ENCODE measurements around the gene RHOBTB3. TPM values are rescaled to one million over a fixed set of nuclear protein-coding genes. Genes with fewer than 3 reads are reported as not detected.
"Not testable (repeated sequence)": the region's sequence is repeated elsewhere in the genome, so short reads cannot be mapped to it uniquely, and the experiment has no call there.

Gene RHOBTB3
- total RNA-seq, 1 experiment from 2014 or later, result 69.3 TPM

DNA sequence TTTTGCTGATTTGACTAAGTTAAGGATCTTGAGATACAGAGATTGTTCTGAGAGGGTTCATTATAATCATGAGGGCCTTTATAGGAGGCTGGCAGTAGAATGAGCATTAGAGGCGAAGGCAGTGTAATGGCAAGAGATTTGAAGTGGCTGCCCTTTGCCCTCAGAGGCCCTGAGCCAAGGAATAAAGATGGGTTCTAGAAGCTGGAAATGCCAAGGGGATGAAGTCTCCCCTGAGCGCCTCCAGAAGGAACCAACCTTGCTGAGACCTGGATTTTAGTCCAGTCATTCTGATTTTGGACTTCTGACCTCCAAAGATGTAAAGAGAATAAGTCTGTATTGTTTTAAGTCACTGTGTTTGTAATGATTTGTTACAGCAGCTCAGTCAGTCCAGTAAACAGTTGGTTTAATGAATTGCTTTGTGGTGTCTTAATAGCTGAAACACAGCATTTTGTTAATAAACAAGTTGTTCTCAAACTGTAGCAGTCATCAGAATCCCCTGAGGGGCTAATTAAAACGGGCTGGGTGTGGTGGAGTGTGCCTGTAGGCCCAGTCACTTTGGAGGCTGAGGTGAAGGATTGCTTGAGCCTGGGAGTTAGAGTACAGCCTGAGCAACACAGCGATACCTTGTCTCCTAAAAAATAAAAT is 68.2 kb downstream of the RHOBTB3 start:
- DNase-seq (ENCODE audit: low spot score), result no peak

DNA sequence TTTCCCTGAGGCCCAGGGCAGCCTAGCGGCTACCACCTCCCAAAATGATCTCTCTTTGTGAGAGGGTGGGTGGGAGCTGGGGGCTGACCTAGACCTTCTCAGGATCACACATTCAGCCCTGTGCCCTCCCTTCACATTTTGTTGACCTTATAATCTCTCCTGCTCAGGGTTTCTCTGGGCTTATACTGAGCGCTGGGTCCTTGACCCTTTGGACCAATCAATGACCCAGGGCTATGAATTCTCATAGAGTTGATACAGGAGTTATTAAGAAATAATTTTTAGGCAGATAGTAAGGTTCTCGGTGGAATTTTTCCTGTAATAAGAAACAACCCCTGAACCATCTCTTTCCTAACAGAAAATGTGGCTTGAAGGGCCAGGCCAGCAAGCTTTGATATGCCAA is 69.4 kb downstream of the RHOBTB3 start:
- DNase-seq (ENCODE audit: low spot score), result no peak

GRCh38 chr5:95801532-95801931 is 70.4 kb downstream of the RHOBTB3 start:
- DNase-seq (ENCODE audit: low spot score), result no peak

- no peak for DNase-seq (ENCODE audit: low spot score)
Measured at GRCh38 chr5:95801961-95802360, 70.8 kb downstream of the RHOBTB3 start.

GRCh38 chr5:95803271-95804148 is 72.4 kb downstream of the RHOBTB3 start:
- no peak for DNase-seq (ENCODE audit: low spot score)

DNA sequence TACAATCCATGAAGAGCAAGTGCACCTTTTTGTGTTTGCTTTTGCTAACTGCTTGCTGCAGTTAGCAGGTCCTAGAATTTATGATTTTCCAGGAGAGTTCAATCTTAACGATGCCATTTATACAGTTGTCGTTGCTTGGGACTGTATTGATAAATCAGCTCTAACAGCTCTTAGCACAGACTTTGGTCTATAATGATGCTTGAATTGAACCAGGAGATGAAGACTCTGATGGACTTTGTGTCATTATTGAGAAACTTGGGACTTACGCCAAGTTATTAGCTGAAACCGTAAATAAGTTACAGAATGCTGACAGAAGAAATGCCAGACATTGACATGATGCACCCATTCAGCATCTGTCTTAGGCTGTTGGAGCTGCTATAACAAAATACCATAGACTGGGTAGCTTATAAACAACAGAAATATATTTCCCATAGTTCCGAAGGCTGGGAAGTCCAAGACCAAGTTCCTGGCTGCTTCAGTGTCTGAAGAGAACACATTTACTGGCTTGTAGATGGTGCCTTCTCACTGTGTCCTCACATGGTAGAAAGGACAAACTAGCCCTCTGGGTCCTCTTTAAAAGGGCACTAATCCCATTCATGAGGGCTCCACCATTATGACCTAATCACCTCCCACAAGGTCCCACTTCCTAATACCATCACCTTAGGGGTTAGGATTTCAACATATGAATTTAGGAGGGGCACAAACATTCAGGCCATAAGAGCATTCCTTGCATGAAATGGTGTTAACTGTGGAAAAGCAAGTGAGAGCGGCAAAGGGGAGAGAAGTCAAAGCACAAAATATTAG is 73.8 kb downstream of the RHOBTB3 start:
- DNase-seq (ENCODE audit: low spot score), result no peak

GRCh38 chr5:95806687-95807086 is 75.6 kb downstream of the RHOBTB3 start:
- no peak for DNase-seq (ENCODE audit: low spot score)

DNA sequence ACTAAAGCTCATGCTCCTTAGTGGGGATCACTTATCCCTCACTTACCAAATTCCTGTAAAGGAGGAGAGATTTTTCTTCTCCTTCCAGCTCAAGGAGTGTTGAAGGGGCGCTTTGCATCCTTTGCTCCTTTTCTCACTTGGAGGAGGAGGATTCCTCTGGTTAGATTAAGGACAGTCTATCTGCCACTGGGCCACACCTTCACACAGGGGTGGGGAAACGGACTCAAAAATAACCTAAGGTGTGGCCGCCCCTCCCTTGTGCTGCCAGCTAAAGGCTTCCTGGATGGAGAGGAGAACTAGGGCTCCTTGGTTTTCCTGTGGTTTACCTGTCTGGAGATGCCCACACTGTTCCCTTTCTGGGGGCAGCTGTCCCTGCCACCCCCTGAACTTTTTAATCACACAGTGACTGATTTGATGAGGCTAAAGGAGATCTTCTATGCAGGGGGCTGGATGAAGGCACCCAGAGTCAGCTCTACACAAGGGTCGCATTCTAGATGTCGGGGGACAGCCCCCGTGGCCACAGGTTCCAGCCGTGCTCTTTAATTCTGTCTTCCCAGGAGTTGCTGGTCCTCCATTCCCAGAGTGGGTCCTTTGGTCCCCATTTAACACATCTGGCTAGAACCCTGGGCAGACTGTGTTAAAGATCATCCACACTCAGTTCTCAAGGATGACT is 77.0 kb downstream of the RHOBTB3 start:
- DNase-seq (ENCODE audit: low spot score), result no peak

DNA sequence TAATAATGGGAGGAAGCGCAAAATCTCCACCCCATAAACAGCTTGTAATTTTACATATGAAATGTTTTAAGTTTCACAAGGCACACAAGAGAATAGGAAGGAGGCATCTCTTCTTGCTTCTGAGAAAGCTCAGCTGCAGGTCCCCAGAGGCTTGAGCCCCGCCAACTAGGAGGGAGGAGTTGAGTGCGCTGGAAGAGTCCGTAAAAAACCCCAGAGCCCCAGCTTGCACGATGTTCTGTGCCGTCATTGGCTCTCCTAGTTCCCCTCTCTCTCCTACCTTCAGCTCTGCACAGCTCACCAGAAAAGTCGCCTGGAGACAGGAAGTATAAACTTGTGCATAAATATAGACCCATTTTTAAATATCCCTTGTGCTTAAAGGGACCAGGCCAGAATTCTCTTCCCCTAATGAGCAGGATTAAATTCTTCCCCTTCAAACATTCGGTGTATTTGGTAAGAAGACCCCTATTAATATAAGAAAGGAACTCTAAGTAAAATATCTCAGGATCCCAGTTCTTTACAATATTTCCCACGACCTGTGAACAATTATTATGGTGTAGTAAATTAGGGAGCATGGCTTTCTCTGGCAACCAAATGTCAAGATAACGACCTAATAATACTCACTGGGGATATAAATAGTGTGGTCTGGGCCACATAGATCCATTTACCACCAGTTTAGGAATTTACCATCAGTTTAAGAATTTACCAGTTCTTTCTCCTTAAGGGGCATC is 77.7 kb downstream of the RHOBTB3 start:
- no peak for DNase-seq (ENCODE audit: low spot score)

DNA sequence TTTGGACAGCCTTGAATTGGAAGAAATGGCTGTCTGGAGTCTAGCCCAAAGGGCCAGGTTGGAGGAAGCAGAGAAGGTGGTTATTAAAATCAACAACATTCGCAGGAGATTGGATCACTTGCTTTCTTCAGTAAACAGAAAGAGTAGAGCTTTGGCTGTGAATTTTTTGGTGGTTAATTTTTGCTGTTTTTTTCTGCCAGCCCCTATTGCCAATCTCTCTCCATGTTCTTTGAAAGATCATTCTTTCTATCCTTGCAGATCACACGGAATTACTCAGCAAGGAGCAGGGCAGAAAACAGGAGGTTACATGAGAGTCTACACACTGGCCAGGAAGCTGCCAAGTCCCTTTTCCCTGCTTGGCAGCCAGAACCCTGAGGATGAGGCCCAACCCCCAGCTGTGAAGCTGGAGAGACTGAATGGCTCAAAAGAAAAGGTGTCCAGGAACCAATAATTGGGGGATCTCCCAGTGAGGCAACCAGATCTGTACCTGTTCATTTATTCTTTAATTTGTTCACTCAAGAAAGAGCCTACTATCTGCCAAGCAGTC is 78.4 kb downstream of the RHOBTB3 start:
- no peak for DNase-seq (ENCODE audit: low spot score)

DNA sequence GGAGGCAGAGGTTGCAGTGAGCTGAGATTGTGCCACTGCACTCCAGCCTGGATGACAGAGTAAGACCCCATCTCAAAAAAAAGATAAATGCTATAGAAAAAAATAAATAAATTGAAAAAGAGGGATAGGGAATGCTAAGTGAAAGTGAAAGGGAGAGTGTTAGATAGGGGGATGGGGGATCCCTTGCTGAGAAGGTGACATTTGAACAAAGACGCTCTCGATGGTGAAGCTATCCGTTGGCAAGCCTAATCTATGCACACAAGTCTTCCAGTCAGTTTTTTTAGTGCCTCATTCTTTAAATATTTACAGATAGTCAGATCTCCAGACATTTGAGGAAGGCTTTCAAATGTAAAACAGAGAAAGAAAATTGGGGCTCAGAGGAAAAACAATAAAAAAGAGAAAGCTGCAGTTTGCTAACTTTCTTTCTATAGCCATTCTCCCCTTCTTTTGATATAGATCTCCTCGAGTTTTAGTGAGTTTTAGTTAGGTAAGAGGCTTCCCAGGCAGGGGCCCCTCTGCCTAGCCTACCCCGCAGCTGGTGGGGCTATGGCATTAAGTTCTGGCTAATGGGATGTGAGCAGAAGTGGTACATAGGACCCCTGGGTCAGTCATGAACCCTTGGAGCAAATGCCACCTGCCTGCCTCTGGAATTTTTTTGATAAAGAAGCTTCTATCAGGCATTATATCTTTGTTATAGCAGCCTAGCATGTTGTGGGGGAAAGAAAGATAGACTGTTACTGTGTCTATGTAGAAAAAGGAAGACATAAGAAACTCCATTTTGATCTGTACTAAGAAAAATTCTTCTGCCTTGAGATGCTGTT is 79.4 kb downstream of the RHOBTB3 start:
- DNase-seq (ENCODE audit: low spot score), result no peak

DNA sequence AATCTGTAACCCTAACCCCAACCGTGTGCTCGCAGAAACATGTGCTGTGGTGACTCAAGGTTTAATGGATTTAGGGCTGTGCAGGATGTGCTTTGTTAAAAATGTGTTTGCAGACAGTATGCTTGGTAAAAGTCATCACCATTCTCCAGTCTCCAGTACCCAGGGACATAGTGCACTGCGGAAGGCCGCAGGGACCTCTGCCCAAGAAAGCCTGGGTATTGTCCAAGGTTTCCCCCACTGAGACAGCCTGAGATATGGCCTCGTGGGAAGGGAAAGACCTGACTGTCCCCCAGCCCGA is 79.9 kb downstream of the RHOBTB3 start:
- DNase-seq (ENCODE audit: low spot score), result not testable (repeated sequence)

DNA sequence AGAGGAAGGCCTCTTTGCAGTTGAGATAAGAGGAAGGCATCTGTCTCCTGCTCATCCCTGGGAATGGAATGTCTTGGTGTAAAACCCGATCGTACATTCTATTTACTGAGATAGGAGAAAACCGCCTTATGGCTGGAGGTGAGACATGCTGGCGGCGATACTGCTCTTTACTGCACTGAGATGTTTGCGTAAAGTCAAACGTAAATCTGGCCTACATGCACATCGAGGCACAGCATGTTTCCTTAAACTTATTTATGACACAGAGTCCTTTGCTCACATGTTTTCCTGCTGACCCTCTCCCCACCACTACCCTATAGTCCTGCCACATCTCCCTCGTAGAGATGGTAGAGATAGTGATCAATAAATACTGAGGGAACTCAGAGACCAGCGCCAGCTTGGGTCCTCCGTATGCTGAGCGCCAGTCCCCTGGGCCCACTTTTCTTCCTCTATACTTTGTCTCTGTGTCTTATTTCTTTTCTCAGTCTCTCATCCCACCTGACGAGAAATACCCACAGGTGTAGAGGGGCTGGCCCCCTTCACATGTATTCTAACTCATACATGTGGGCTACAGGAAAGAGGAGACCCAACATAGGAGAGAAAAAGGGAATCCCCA is 80.4 kb downstream of the RHOBTB3 start:
- DNase-seq (ENCODE audit: low spot score), result not testable (repeated sequence)

DNA sequence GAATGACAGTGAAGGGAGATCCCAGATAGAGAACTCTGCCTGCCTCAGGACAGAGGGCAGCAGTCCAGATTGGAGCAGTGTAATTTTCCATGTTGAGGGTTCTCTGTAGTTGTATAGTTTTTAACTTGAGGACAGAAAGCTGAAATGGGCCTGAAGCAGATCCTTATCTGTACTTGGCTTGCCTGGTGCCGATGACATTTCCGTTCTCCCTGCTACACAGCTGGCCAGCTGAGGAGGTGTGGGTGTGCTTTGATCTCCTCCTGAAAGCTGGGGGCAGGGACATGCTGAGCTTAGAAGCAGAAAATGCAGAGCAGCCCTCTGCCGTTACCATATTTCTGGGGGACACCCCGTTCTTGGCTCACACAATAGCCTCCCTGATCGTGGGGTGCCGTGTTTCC is 80.9 kb downstream of the RHOBTB3 start:
- no peak for DNase-seq (ENCODE audit: low spot score)

DNA sequence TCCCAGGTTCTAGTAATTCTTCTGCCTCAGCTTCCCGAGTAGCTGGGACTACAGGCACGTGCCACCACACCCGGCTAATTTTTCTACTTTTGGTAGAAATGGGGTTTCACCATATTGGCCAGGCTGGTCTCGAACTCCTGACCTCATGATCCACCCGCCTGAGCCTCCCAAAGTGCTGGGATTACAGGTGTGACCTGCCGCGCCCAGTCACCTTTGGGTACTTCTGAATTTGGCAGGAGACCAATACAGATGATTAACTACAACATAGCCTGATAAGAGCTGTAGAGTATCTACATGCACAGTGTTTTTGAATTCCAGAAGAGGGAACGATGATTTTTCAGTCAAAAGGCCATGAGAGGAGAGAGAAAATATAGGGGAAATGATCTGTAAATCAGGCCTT is 81.9 kb downstream of the RHOBTB3 start:
- DNase-seq (ENCODE audit: low spot score), result not testable (repeated sequence)

DNA sequence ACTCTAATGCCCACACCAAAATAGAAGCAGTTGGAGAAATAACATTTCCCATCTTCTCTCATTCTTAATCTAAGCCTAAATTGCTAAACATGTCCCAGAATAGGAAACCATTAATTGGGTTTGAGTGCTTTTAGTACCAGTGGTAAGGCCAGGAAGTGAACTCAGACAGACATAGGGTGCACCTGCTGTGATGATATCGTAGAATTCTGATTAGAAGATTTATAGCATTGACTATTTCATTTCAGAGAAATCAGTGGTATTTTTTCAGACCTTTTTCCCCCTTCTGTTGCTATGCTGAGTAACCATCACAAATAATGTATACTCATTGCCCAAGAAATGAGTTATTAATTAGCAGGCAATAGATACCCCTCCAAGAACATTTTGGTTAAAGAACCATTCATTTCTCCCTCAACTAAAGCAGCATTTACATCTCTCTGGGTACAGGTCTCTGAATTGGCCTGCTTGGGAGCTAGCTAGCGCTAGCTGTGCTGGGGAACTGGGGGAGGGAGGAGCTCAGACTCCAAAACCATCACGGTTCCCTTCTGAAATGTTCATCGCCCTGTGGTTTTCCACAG is 84.1 kb downstream of the RHOBTB3 start:
- DNase-seq (ENCODE audit: low spot score), result no peak

- DNase-seq (ENCODE audit: low spot score), result no peak
Measured at GRCh38 chr5:95816341-95816740, 85.2 kb downstream of the RHOBTB3 start.

DNA sequence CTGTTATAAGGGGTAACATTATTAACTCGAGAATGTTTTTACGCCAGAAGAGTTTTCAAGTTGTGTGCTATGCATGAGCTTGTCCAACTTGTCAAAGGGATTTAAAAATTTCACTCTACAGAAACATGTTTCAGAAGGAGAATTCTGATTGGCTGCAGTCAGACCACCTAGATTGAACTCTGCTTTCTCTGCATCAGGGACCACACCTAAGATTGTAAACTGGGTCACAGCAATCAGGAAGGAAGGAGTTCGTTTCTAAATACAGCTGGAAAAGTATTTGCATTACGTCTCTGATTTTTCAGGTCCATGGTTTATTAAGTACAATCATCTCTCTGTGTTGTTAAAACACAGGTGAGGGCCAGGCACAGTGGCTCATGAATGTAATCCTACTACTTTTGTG is 85.6 kb downstream of the RHOBTB3 start:
- no peak for DNase-seq (ENCODE audit: low spot score)

DNA sequence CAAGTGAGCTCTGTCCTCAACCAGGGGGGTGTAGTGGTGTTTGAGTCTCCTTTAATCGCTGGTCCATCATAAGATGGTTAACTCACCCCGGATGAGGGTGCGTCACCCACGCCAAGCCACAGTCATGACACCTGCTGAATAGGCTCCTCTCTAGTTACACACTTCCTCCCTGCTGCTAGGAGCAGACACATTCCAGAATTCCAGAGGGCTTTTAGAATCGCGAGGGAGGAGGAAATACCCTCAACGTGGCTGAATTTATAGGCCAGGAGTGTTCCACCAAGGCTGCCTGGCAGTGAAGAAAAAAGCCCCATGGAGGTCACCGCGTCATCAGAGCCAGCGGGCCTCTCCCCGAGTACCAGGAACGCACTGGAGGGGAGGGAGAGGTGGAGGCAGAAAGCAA is 86.3 kb downstream of the RHOBTB3 start:
- no peak for DNase-seq (ENCODE audit: low spot score)
